WI38 (cell line): ENCODE data around the gene DENND6A.

Source experiments
- H3K4me3 ChIP-seq: 2 replicates; pipeline ENCODE4 v1.5.1; 2011; ENCODE audit warnings: low read depth, mild to moderate bottlenecking, control low read depth, low read length
- CTCF ChIP-seq: IDR thresholded peaks from 2 replicates; pipeline ENCODE4 v1.5.1; 2012; ENCODE audit warnings: low read depth, mild to moderate bottlenecking, control low read depth, low read length

DENND6A gene

GRCh38 chr3:57577801-57578200, 115.1 kb downstream of the DENND6A start:
- no peak overlapping the region for H3K4me3 ChIP-seq
- no peak for TF ChIP-seq CTCF

GRCh38 chr3:57575966-57576626, 116.8 kb downstream of the DENND6A start:
- TF ChIP-seq CTCF, result no peak
- no peak overlapping the region for H3K4me3 ChIP-seq
